GM12864 (cell line): ENCODE measurements around the gene E2F6.

Experiments used
- DNase-seq: peaks from one replicate; pipeline ENCODE4 v3.0.0-alpha.2; 2011; ENCODE audit warnings: low read depth
- H3K4me3 ChIP-seq: 2 replicates; pipeline ENCODE4 v1.5.1; 2011; ENCODE audit warnings: mild to moderate bottlenecking, low read depth, low read length, control low read depth
- TF ChIP-seq, protein P1 (sequence below): IDR thresholded peaks from 2 replicates; pipeline ENCODE4 v1.5.1; 2011; ENCODE audit warnings: low read depth, mild to moderate bottlenecking, moderate library complexity, low read length, control low read depth, inconsistent platforms; ENCODE audit errors: missing control alignments

The E2F6 gene

DNA sequence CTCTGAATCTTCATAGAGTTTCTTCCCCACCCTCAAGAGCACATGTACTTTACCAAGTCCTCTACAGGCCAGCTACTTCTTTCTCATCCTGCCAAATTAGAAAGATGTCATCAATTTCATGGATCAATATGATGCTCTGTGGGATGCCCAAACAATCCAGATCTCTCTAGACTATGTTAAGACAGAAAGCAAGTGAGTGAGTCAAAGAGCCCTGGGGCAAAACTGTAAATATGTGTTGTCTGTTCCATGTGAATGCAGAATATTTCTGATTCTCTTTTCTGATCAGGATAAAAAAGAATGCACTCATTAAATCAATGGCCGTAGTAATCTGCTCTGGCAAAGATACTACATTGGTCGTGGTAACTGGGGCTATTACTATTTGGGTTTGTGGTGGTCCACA lies 68.4 kb downstream of the E2F6 start:
- no peak overlapping the region for H3K4me3 ChIP-seq
- TF ChIP-seq, protein P1, sequence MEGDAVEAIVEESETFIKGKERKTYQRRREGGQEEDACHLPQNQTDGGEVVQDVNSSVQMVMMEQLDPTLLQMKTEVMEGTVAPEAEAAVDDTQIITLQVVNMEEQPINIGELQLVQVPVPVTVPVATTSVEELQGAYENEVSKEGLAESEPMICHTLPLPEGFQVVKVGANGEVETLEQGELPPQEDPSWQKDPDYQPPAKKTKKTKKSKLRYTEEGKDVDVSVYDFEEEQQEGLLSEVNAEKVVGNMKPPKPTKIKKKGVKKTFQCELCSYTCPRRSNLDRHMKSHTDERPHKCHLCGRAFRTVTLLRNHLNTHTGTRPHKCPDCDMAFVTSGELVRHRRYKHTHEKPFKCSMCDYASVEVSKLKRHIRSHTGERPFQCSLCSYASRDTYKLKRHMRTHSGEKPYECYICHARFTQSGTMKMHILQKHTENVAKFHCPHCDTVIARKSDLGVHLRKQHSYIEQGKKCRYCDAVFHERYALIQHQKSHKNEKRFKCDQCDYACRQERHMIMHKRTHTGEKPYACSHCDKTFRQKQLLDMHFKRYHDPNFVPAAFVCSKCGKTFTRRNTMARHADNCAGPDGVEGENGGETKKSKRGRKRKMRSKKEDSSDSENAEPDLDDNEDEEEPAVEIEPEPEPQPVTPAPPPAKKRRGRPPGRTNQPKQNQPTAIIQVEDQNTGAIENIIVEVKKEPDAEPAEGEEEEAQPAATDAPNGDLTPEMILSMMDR: no peak
- DNase-seq: no peak

DNA sequence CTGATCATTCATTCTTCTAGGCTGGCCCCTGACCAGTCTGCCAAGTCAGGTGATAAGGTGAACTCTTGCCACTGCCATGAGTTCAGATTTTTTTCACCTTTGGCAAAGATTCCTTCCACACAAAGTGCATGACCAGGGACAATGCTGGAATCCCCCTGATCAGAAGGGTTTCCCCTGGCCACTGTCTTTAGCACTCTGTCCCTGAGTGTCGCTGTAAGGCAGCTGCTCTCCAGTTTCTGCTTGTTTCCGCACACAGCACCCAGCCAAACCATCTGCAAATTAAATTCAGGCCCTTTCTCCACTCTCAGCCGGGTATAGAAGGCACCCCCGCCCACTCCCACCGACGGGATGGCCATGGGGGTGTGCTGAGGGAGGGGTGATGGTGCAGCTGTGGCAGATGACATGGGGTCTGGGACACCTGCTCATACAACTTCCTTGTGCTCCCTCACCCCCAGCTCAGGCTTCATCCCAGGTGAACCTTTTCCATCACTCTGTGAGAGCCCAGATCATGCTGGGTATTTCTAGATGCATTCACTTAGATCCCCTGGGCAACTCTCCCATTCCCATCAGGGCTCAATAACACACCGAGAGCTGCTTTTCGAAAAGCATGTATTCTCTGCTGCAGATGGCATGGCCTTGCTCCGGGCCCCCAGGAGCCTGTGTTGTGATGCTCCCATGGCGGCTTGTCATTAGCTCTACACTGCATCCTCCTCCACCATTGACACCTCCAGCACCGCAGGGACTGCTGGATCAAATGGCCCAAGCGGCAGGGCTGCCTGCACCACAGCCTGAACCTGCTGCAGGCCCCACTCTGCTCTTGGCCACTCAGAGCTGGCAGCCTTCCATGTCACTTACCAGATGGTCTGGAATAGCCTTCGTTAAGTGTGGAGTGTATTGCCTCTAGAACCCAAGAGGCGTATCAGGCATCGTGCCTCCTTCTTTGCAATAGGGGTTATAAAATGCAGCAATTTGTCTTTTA lies 69.2 kb downstream of the E2F6 start:
- TF ChIP-seq, protein P1: no peak
- no peak overlapping the region for H3K4me3 ChIP-seq
- no peak for DNase-seq

DNA sequence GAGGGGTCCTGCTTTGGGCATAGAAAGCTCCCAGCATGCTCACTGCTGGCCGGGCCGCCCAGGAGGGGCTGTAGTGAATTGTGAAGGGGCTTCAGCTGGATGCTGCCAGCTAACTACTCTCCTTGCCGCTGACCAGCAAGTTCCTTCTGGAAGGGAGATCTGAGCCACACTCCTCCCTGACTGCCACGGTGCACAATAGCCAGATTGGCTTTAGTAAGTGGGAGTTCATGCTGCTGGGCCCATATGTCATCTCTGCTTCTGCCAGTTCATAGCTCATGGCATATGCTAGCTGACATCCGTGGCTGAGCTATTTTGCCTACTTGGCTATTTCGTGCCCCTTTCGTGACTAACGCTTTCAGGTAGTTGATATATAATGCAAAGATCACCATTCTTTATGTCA lies 69.9 kb downstream of the E2F6 start:
- DNase-seq: no peak
- no peak overlapping the region for H3K4me3 ChIP-seq
- TF ChIP-seq, protein P1: no peak

DNA sequence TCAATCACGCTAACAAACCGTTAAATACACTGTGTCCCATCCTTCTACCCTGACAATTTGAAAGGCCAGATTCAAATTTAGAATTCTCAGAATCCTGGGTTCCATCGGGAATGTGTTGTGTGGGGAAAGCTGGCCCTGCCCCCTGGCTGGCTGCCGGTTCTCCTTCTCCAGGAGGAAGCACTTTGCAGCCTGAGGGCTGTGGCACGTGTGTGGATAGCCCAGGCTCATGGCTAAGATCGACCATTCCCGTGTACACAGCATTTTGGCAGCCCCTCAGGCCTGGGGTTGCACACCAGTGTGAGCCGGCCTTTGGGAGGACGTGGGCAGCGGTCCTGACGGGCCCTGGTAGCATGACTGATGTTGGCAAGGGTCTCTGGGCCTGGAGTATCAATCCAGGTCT lies 70.6 kb downstream of the E2F6 start:
- no peak overlapping the region for H3K4me3 ChIP-seq
- no peak for DNase-seq
- TF ChIP-seq, protein P1: no peak
